IMR-90 (cell line): ENCODE data around the gene MEIKIN. TPM values are rescaled to one million over a fixed set of nuclear protein-coding genes. Genes with fewer than 3 reads are reported as not detected.

Experiments used
- ATAC-seq: fragments of 200-7000 bp; cut with Tn5 transposase; 2 replicates; pipeline ENCODE4 v1.9.1; 2020; ENCODE audit warnings: low read depth, mild to moderate bottlenecking, moderate library complexity
- BruUV-seq: library from RNA; stranded (reverse); fragments of 400-500 nt; replicated peaks from 2 replicates; lab custom pipeline; 2021; lab: Mats Ljungman, UMichigan
- CTCF ChIA-PET: fragments of 300-600 bp; formaldehyde crosslinking; extraction: SDS; loops from one replicate; lab custom pipeline; 2021; ENCODE audit warnings: antibody characterized with exemption; lab: Yijun Ruan, JAX
- POLR2A ChIA-PET: fragments of 300-600 bp; sonication (Branson Sonifier 250); formaldehyde crosslinking; loops from one replicate; lab custom pipeline; 2022; ENCODE audit warnings: antibody characterized with exemption; ENCODE audit not compliant: unreplicated experiment; lab: Charles Lee
- DNase-seq: peaks from one replicate; pipeline ENCODE4 v3.0.0; 2013
- H2AFZ ChIP-seq: replicated peaks from 2 replicates; pipeline ENCODE3; 2013; ENCODE audit warnings: low read length, mild to moderate bottlenecking; ENCODE audit not compliant: poor library complexity
- H2AK5ac ChIP-seq: 2 replicates; pipeline ENCODE4 v1.6.1; 2013; ENCODE audit warnings: low read depth, low read length, inconsistent platforms
- H2AK9ac ChIP-seq: replicated peaks from 2 replicates; pipeline ENCODE3; 2013; ENCODE audit warnings: mild to moderate bottlenecking, low read depth, low read length, moderate library complexity; ENCODE audit not compliant: poor library complexity
- H2BK120ac ChIP-seq: 2 replicates; pipeline ENCODE4 v1.6.1; 2013; ENCODE audit warnings: low read depth, low read length, inconsistent platforms
- H2BK15ac ChIP-seq: 3 replicates; pipeline ENCODE4 v1.6.1; 2013; ENCODE audit warnings: low read depth, low read length, inconsistent platforms
- H2BK20ac ChIP-seq: 2 replicates; pipeline ENCODE4 v1.6.1; 2013; ENCODE audit warnings: low read depth, mild to moderate bottlenecking, inconsistent platforms, low read length, moderate library complexity
- H2BK5ac ChIP-seq: 2 replicates; pipeline ENCODE4 v1.6.1; 2013; ENCODE audit warnings: mild to moderate bottlenecking, low read depth, low read length, inconsistent platforms; ENCODE audit not compliant: poor library complexity, severe bottlenecking
- H3K14ac ChIP-seq: replicated peaks from 2 replicates; pipeline ENCODE4 v1.6.1; 2013; ENCODE audit warnings: low read depth, low read length, inconsistent platforms
- H3K18ac ChIP-seq: 2 replicates; pipeline ENCODE4 v1.6.1; 2013; ENCODE audit warnings: low read depth, low read length, control low read depth
- H3K23ac ChIP-seq: 2 replicates; pipeline ENCODE4 v1.6.1; 2013; ENCODE audit warnings: low read depth, low read length, inconsistent platforms
- H3K27ac ChIP-seq: 2 replicates; pipeline ENCODE4 v1.5.1; 2013; ENCODE audit warnings: mild to moderate bottlenecking, control low read depth, low read length; ENCODE audit not compliant: insufficient read depth
- H3K27me3 ChIP-seq: 2 replicates; pipeline ENCODE4 v1.6.1; 2013; ENCODE audit warnings: low read length; ENCODE audit not compliant: control insufficient read depth, insufficient read depth
- H3K36me3 ChIP-seq: 2 replicates; pipeline ENCODE4 v1.6.1; 2013; ENCODE audit warnings: low read length, mixed read lengths; ENCODE audit not compliant: control insufficient read depth, insufficient read depth
- H3K4ac ChIP-seq: 2 replicates; pipeline ENCODE4 v1.6.1; 2013; ENCODE audit warnings: low read depth, low read length, inconsistent platforms
- H3K4me1 ChIP-seq: 2 replicates; pipeline ENCODE4 v1.6.1; 2013; ENCODE audit warnings: low read length, mixed read lengths; ENCODE audit not compliant: control insufficient read depth, insufficient read depth
- H3K4me2 ChIP-seq: 2 replicates; pipeline ENCODE4 v1.6.1; 2013; ENCODE audit warnings: low read depth, mild to moderate bottlenecking, control low read depth, low read length, moderate library complexity
- H3K4me3 ChIP-seq: 2 replicates; pipeline ENCODE4 v1.5.1; 2013; ENCODE audit warnings: low read depth, mild to moderate bottlenecking, control low read depth, low read length, moderate library complexity; ENCODE audit not compliant: insufficient read depth
- H3K56ac ChIP-seq: 2 replicates; pipeline ENCODE4 v1.6.1; 2013; ENCODE audit warnings: low read length, inconsistent platforms; ENCODE audit not compliant: insufficient read depth; ENCODE audit errors: extremely low read depth
- H3K79me1 ChIP-seq, 2 experiments: 2 replicates each; pipeline ENCODE4 v1.6.1; 2013; ENCODE audit warnings: low read length in 2 of 2, inconsistent platforms in 1 of 2, low read depth in 1 of 2
- H3K9ac ChIP-seq: 2 replicates; pipeline ENCODE4 v1.6.1; 2013; ENCODE audit warnings: low read depth, low read length, control low read depth
- H3K9me1 ChIP-seq: 2 replicates; pipeline ENCODE4 v1.6.1; 2013; ENCODE audit warnings: low read length, inconsistent platforms; ENCODE audit not compliant: insufficient read depth
- H3K9me3 ChIP-seq: 2 replicates; pipeline ENCODE4 v1.6.1; 2013; ENCODE audit warnings: low read length; ENCODE audit not compliant: control insufficient read depth, insufficient read depth
- H4K20me1 ChIP-seq: 2 replicates; pipeline ENCODE4 v1.6.1; 2013; ENCODE audit warnings: low read length, inconsistent platforms; ENCODE audit not compliant: insufficient read depth
- H4K5ac ChIP-seq: 2 replicates; pipeline ENCODE4 v1.6.1; 2013; ENCODE audit warnings: mild to moderate bottlenecking, low read depth, low read length, control low read depth
- H4K8ac ChIP-seq, 2 experiments: 2 replicates each; pipeline ENCODE4 v1.6.1; 2013; ENCODE audit warnings: low read depth in 2 of 2, low read length in 2 of 2, control low read depth in 1 of 2, inconsistent platforms in 1 of 2
- H4K91ac ChIP-seq: 2 replicates; pipeline ENCODE4 v1.6.1; 2013; ENCODE audit warnings: low read depth, low read length, inconsistent platforms; ENCODE audit not compliant: insufficient read depth
- CEBPB ChIP-seq: IDR thresholded peaks from 2 replicates; pipeline ENCODE4 v1.6.1; 2012; ENCODE audit warnings: low read depth, low read length, improper control_type of control experiment
- FOS ChIP-seq: fragments of 150-350 bp; IDR thresholded peaks from 2 replicates; pipeline ENCODE4 v1.6.1; 2016; ENCODE audit warnings: low read depth, low read length
- MXI1 ChIP-seq: IDR thresholded peaks from 2 replicates; pipeline ENCODE4 v1.6.1; 2012; ENCODE audit warnings: low read depth, mild to moderate bottlenecking, low read length, moderate library complexity, borderline replicate concordance
- NFE2L2 ChIP-seq: fragments of 150-350 bp; IDR thresholded peaks from 2 replicates; pipeline ENCODE4 v1.6.1; 2016; ENCODE audit warnings: low read depth, mild to moderate bottlenecking, low read length
- POLR2A ChIP-seq: IDR thresholded peaks from 2 replicates; pipeline ENCODE4 v1.6.1; 2012; ENCODE audit warnings: mild to moderate bottlenecking, low read depth, low read length
- RCOR1 ChIP-seq: IDR thresholded peaks from 2 replicates; pipeline ENCODE4 v1.6.1; 2012; ENCODE audit warnings: mild to moderate bottlenecking, low read length, improper control_type of control experiment; ENCODE audit not compliant: insufficient replicate concordance
- RFX5 ChIP-seq: IDR thresholded peaks from 2 replicates; pipeline ENCODE4 v1.8.0; 2012; ENCODE audit warnings: low read depth, mild to moderate bottlenecking, low read length, moderate library complexity
- WGBS, 2 experiments: methylation state at CpG; one replicate each; pipeline versions ENCODE4 v1.1.5 to v1.1.7; 2013; ENCODE audit warnings: missing lambda C conversion rate in 2 of 2; ENCODE audit not compliant: insufficient read length in 1 of 2; ENCODE audit errors: extremely low coverage in 2 of 2; 5-methylcytosine and 5-hydroxymethylcytosine counted together
- dilution Hi-C: fragments of 300-500 bp; cut with HindIII; formaldehyde crosslinking; loops from one replicate; pipeline ENCODE4 v1.14.3; 2018; ENCODE audit warnings: low sequenced_read_pairs; ENCODE audit not compliant: unreplicated experiment
- in situ Hi-C: fragments of 300-500 bp; cut with MboI; formaldehyde crosslinking; loops from 3 replicates; pipeline ENCODE4 v1.14.3; 2019; ENCODE audit warnings: low sequenced_read_pairs, inconsistent platforms, mixed read lengths
- intact Hi-C: fragments of 100-400 bp; cut with micrococcal nuclease; formaldehyde crosslinking; loops from 2 replicates; pipeline ENCODE4 v1.10.0; 2022
- polyA plus RNA-seq, 3 experiments: library from polyadenylated mRNA; depleted of rRNA; stranded (reverse); fragments of >200 nt; gene quantifications; 2 replicates each; pipeline ENCODE4 v1.2.3, GENCODE V29; 2012; ENCODE audit warnings: low replicate concordance in 1 of 3
- total RNA-seq: library from RNA; depleted of rRNA; stranded (reverse); fragments of >200 nt; gene quantifications from 2 replicates; pipeline ENCODE4 v1.2.3, GENCODE V29; 2012

MEIKIN gene
- total and polyA plus RNA-seq, 2 of the 4 experiments (the other 2 are of a cell fraction) = not detected

DNA sequence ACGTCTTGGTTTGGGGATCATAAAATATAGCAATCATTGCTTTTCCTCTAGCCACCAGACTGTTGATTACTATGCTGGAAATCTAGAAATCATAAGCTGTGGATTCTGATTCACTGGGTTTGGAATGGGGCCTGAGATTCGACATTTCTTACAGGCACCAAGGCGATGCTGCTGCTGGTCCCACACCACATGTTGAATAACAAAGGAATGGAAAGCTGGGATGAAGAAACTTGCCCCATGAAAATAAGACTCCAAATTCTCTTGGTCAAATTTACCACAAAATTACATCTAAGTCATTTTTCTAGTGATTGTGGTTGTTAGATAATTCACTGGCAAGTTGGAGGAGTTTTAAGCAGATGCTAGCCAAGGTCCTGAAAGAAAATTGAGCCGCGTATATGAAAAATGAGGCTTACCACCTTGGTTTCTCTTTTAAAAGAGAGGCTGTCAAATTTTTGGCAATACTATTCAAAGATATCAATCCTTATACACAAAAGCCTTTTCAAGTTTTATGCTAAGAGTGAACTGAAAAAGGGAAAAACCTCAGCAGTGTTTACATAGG lies 23.0 kb upstream of the MEIKIN start:
- Histone ChIP-seq H2BK15ac (no peak overlapping the region), H3K9me1 (no peaks in the 10 kb centered on the region), H3K4me1 (no peaks in the 10 kb centered on the region), H3K9ac (no peak overlapping the region), H3K4ac (no peak overlapping the region), H3K36me3 (no peaks in the 10 kb centered on the region), H3K4me3 (no peak overlapping the region), H2AFZ (no peak overlapping the region), H4K20me1 (no peaks in the 10 kb centered on the region), H3K79me1 (no peaks in the 10 kb centered on the region), H2BK120ac (no peak overlapping the region), H2AK9ac (no peak overlapping the region), H3K27me3 (peaks cover 3% of the 10 kb centered on the region), H3K27ac (no peak overlapping the region), H3K18ac (no peak overlapping the region), H4K91ac (no peak overlapping the region), H3K14ac (no peak overlapping the region), H3K23ac (no peak overlapping the region), H4K8ac (no peak overlapping the region), H2BK20ac (no peak overlapping the region), H3K4me2 (no peak overlapping the region), H3K9me3 (no peaks in the 10 kb centered on the region), H2AK5ac (no peak overlapping the region), H2BK5ac (no peak overlapping the region), H4K5ac (no peak overlapping the region), H3K56ac (no peak overlapping the region)
- no peak for TF ChIP-seq CEBPB
- no peak for TF ChIP-seq RFX5
- TF ChIP-seq RCOR1 = no peak
- no peak for TF ChIP-seq POLR2A
- no peak for TF ChIP-seq MXI1
- TF ChIP-seq FOS = no peak
- no peak for TF ChIP-seq NFE2L2
- no CpG with 5 or more reads among the region's 5 CpGs for WGBS, 2 experiments
- DNase-seq = no peak
- no TSS peak for BruUV-seq
- in situ Hi-C loops = no loop called here
- ChIA-PET POLR2A (no interaction called here), CTCF (no interaction called here)
- ATAC-seq = no peak
- intact Hi-C loops = no loop called here
- dilution Hi-C loops = no loop called here
